ENCODE data around the gene ERBB4. TPM values are rescaled to one million over a fixed set of nuclear protein-coding genes. Genes with fewer than 3 reads are reported as not detected.

ERBB4 gene
- total RNA-seq, 2 experiments from 2014 or later: not detected

DNA sequence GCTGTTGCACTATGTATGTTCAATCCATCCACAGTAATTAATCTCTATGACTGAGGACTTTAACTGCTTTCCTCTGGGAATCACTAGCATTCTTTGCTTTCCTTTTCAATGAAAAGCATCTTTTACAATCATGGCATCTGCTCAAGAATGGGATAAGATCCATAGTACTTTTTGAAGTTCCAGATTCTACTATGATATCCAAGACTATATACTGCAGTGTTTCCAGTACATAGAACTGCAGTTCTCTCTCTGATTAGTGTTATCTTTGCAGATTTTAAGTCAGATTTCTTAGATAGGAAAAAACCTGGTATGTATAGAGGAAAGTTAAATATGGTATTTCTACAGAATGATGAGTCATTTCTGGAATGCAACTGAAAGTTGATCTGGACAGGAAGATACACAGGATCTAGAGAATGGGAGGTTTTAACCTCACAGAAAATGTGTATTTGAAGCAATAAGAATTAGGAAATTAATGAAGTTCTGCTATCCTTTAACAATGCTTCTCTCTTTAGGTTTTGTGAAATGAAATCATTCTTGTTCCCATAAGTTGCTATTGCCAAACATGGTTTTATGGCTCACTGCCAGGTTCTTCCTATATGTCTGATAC is 670.7 kb downstream of the ERBB4 start:
- H3K36me3 Mint-ChIP-seq (ENCODE audit: low read depth): no peaks in the 10 kb centered on the region
- POLR2A ChIA-PET: no interaction called here
- H3K9me3 Mint-ChIP-seq (ENCODE audit: insufficient read depth): peaks cover 3% of the 10 kb centered on the region

DNA sequence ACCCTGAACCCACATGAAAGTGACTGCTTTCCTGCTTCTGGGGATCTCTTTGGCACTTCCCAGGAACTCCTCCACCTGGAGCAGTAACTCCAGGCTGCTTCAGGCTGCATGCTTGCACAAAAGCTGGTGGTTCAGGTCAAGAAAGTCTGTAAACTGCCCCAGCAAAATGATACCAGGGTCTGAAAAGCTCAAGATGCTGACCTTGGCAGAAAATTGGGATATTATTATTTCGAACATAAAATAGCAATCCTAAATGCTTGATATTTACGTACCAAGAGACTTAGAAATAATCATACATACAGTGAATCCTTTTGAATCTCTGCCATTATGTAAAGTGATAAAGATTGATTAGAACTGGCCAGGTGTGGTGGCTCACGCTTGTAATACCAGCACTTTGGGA is 674.3 kb downstream of the ERBB4 start:
- DNase-seq (no peak), ATAC-seq (no peak)
- Mint-ChIP-seq H3K27me3 (ENCODE audit: low read depth) (no peaks in the 10 kb centered on the region), H3K4me1 (ENCODE audit: low read depth) (no peaks in the 10 kb centered on the region), H3K4me3 (no peak overlapping the region), H3K9me3 (ENCODE audit: insufficient read depth) (peaks cover 3% of the 10 kb centered on the region), H3K27ac (no peak overlapping the region), H3K36me3 (ENCODE audit: low read depth) (no peaks in the 10 kb centered on the region)
- POLR2A ChIA-PET: no interaction called here
- CTCF ChIA-PET: no interaction called here

More for the DNA sequence above, 670.7 kb downstream of the ERBB4 start:
- CTCF ChIA-PET: no interaction called here
- no peaks in the 10 kb centered on the region for H3K27me3 Mint-ChIP-seq (ENCODE audit: low read depth)
- no peak overlapping the region for H3K27ac Mint-ChIP-seq
- no peaks in the 10 kb centered on the region for H3K4me1 Mint-ChIP-seq (ENCODE audit: low read depth)
- no peak overlapping the region for H3K4me3 Mint-ChIP-seq
- ATAC-seq: no peak
- no peak for DNase-seq

DNA sequence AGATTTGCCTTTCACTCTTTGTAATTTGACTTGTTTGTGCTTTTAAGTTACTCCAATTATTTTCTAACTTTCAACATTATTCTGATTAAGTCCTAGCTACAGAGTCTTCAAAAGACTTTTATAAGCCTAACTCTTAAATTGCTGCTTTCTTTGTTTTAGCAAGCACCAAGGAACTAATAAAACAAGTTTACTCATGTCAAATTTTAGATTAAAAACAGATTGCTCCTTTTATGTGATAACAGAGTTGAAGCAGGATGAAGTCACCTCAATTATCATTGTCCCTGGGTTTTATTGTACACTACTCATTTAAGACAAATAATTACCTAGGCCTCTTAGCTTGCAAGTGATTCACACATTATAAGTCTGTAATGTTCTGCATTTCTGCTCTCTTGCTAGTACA is 678.4 kb downstream of the ERBB4 start:
- CTCF ChIA-PET: no interaction called here
- H3K9me3 Mint-ChIP-seq (ENCODE audit: insufficient read depth): peaks cover 3% of the 10 kb centered on the region
- H3K27me3 Mint-ChIP-seq (ENCODE audit: low read depth): no peaks in the 10 kb centered on the region
- no peaks in the 10 kb centered on the region for H3K4me1 Mint-ChIP-seq (ENCODE audit: low read depth)
- H3K27ac Mint-ChIP-seq: no peak overlapping the region
- POLR2A ChIA-PET: no interaction called here
- no peak for DNase-seq
- H3K36me3 Mint-ChIP-seq (ENCODE audit: low read depth): no peaks in the 10 kb centered on the region
- no peak for ATAC-seq
- H3K4me3 Mint-ChIP-seq: no peak overlapping the region

DNA sequence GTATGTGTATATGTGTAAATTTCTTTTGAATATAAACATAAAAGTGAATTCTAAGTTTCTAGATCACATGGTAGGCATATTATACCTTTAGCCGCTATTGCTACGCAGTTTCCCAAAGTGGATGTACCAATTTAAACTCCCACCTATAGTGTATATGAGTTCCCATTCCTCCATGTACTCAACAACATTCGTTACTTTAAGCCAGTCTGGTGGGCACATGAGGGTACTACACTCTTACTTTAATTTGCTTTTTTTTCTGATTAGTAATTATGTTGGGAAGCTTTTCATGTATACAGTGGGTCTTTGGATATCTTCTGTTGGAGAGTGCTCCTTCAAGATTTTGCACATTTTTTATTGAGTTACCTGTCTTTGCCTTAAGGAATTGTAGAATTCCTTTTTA is 683.8 kb downstream of the ERBB4 start:
- no peaks in the 10 kb centered on the region for H3K36me3 Mint-ChIP-seq (ENCODE audit: low read depth)
- H3K9me3 Mint-ChIP-seq (ENCODE audit: insufficient read depth): no peaks in the 10 kb centered on the region
- no peak overlapping the region for H3K27ac Mint-ChIP-seq
- no peaks in the 10 kb centered on the region for H3K4me1 Mint-ChIP-seq (ENCODE audit: low read depth)
- no peaks in the 10 kb centered on the region for H3K27me3 Mint-ChIP-seq (ENCODE audit: low read depth)
- DNase-seq (no peak), ATAC-seq (no peak)
- CTCF ChIA-PET: no interaction called here
- POLR2A ChIA-PET: no interaction called here
- no peak overlapping the region for H3K4me3 Mint-ChIP-seq

DNA sequence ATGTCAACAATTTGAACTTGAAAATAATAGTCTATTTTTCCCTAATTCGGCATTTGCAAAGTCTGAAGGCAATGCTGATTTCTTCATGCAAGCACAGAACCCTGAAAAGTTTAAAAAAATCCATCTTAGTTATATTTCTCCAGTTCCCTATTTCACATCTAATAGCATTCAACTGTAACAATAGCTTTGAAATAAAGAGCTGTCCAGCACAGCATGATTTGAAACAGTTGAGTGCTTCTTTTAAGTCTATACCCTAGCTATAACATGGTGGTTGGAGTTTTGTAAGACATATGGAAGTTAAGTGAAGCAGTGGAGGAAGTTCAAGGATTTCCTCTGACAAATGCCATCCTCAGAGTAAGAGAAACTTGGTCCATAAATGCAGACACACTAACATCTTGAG is 691.9 kb downstream of the ERBB4 start:
- POLR2A ChIA-PET: no interaction called here
- H3K27me3 Mint-ChIP-seq (ENCODE audit: low read depth): no peaks in the 10 kb centered on the region
- no peaks in the 10 kb centered on the region for H3K36me3 Mint-ChIP-seq (ENCODE audit: low read depth)
- DNase-seq (no peak), ATAC-seq (no peak)
- no peak overlapping the region for H3K27ac Mint-ChIP-seq
- CTCF ChIA-PET: no interaction called here
- H3K4me3 Mint-ChIP-seq: no peak overlapping the region
- H3K9me3 Mint-ChIP-seq (ENCODE audit: insufficient read depth): peaks cover 4% of the 10 kb centered on the region
- H3K4me1 Mint-ChIP-seq (ENCODE audit: low read depth): no peaks in the 10 kb centered on the region

DNA sequence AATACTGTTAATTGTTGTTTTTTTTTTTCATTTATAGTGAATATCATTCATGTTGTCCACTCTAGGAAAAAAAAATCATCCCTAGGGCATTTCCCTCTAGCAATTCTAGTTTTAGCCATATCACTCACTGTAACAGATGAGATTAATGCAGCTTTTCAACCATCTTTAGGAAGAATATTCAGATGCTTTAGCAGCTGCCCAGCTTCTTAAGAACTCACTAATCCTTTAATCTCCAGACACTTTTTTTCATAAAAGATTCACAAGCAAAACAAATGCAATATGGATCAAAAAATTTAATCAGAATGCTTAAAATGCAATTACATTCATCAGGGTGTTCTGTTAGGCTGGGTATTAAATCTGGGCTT is 692.6 kb downstream of the ERBB4 start:
- Mint-ChIP-seq H3K9me3 (ENCODE audit: insufficient read depth) (peaks cover 4% of the 10 kb centered on the region), H3K27me3 (ENCODE audit: low read depth) (no peaks in the 10 kb centered on the region), H3K27ac (no peak overlapping the region), H3K36me3 (ENCODE audit: low read depth) (no peaks in the 10 kb centered on the region), H3K4me3 (no peak overlapping the region), H3K4me1 (ENCODE audit: low read depth) (no peaks in the 10 kb centered on the region)
- DNase-seq (no peak), ATAC-seq (no peak)
- POLR2A ChIA-PET: no interaction called here
- CTCF ChIA-PET: no interaction called here

DNA sequence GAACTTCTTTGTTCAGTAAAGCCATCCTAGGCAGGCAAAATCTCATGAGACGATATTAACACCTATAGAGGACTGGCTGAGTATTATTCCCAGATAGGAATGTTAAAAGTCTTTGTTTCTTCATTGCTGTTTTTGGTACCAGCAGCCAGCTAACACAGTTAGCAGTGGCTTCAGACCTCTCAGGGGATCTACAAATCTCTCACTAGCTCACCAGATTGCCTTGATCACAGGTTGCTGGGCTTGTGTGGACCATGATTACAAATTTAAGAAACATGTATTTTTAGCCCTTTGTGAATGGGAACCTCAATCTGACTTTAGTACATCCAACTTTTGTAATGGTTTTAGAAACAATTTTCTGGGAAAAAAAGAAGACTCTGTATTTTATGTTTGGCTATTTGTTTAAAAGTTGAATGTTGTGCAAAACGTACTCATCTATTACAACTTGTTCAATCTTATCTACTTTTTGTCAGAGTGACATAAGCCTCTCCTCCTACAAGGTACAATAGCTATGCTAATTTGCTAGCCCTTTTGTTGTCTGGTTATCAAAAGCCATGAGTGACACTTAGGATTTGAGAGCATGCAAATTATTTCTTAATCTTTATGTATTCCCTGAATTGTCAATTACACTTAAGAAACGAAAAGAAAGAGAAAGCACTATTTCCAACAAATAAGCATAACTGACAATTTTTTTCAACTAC is 693.1 kb downstream of the ERBB4 start:
- H3K9me3 Mint-ChIP-seq (ENCODE audit: insufficient read depth): peaks cover 4% of the 10 kb centered on the region
- no peaks in the 10 kb centered on the region for H3K36me3 Mint-ChIP-seq (ENCODE audit: low read depth)
- ChIA-PET POLR2A (no interaction called here), CTCF (no interaction called here)
- H3K4me3 Mint-ChIP-seq: no peak overlapping the region
- no peaks in the 10 kb centered on the region for H3K4me1 Mint-ChIP-seq (ENCODE audit: low read depth)
- DNase-seq (no peak), ATAC-seq (no peak)
- no peak overlapping the region for H3K27ac Mint-ChIP-seq
- H3K27me3 Mint-ChIP-seq (ENCODE audit: low read depth): no peaks in the 10 kb centered on the region

DNA sequence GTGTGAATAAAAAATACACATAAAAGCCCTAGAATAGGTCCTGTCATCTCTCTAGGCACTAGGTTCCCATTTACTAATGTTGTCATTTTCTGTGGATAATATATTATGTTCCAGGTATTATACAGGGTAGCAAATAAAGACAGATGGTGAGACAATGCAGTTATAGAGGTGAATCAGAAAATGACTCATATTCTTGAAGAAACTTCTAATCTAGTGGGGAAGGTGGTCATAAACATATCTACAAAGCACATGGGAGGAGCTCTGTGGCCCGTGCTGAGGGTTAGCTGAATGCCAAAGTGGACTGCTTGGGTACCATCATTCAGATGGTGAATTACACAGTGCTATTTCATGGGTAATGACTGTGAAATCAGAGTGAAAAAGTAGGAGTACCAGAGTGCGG is 700.9 kb downstream of the ERBB4 start:
- ATAC-seq (no peak), DNase-seq (no peak)
- Mint-ChIP-seq H3K27ac (no peak overlapping the region), H3K36me3 (ENCODE audit: low read depth) (no peaks in the 10 kb centered on the region), H3K4me1 (ENCODE audit: low read depth) (no peaks in the 10 kb centered on the region), H3K27me3 (ENCODE audit: low read depth) (no peaks in the 10 kb centered on the region), H3K4me3 (no peak overlapping the region), H3K9me3 (ENCODE audit: insufficient read depth) (no peaks in the 10 kb centered on the region)
- CTCF ChIA-PET: no interaction called here
- POLR2A ChIA-PET: no interaction called here

DNA sequence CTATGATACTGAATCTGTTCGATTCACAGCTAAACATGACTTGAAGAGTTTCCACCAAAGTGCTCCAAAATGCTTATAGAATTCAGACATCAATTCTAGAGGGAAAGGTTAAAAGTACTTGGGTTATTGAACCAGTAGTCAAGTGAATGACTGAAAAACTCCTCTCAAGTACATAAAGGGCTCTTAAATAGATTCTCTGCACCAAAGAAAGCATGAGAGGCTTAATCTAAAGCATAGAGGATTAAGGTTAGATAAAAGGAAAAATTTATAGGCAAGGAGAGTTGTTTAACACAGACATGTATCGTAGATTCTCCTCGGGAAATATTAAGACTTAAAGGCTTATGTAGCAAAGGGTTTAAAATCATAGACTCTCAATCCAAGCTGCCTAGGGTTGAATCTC is 701.4 kb downstream of the ERBB4 start:
- H3K4me3 Mint-ChIP-seq: no peak overlapping the region
- ChIA-PET CTCF (no interaction called here), POLR2A (no interaction called here)
- no peak overlapping the region for H3K27ac Mint-ChIP-seq
- DNase-seq: no peak
- no peaks in the 10 kb centered on the region for H3K4me1 Mint-ChIP-seq (ENCODE audit: low read depth)
- no peaks in the 10 kb centered on the region for H3K36me3 Mint-ChIP-seq (ENCODE audit: low read depth)
- H3K9me3 Mint-ChIP-seq (ENCODE audit: insufficient read depth): no peaks in the 10 kb centered on the region
- no peaks in the 10 kb centered on the region for H3K27me3 Mint-ChIP-seq (ENCODE audit: low read depth)
- ATAC-seq: no peak

DNA sequence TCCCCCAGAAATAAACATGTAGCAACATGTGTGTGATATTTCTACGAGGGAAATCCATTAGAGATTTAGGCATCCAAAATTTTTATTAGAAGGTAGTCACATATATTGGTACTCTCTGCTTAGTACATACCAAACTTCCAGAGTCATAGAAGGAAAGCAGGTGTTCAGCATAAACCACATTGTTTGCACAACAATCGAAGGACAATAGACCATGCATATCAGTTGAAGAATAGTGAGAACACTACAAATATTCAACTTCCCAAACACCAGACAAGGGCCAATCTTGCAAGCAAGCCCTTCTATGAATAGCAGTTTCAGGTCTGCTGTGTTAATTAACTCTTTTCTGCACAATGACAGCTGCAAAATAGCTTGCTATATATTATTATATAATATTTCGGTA is 702.2 kb downstream of the ERBB4 start:
- POLR2A ChIA-PET: no interaction called here
- no peak for DNase-seq
- CTCF ChIA-PET: no interaction called here
- no peak for ATAC-seq
- no peaks in the 10 kb centered on the region for H3K36me3 Mint-ChIP-seq (ENCODE audit: low read depth)
- H3K27ac Mint-ChIP-seq: no peak overlapping the region
- H3K4me1 Mint-ChIP-seq (ENCODE audit: low read depth): no peaks in the 10 kb centered on the region
- no peak overlapping the region for H3K4me3 Mint-ChIP-seq
- H3K27me3 Mint-ChIP-seq (ENCODE audit: low read depth): no peaks in the 10 kb centered on the region
- no peaks in the 10 kb centered on the region for H3K9me3 Mint-ChIP-seq (ENCODE audit: insufficient read depth)

DNA sequence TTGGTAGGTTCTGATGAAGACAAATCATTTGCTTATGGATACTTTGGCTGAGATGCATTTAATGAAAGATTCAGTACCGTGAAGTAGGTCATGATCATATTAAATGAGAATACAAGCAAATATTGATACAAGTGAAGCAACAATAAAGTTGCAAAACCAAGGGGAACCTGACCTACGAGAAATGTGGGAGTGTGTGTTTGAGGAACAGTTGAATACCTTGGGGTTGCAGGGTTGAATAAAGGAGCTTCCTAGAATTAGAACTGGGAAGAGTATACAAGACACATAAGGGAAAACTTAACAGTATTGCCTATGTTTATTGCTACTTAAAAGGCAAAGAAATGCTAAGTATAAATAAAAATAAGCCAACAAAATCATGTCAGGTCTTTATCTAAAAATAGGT is 702.9 kb downstream of the ERBB4 start:
- no peaks in the 10 kb centered on the region for H3K27me3 Mint-ChIP-seq (ENCODE audit: low read depth)
- no peaks in the 10 kb centered on the region for H3K9me3 Mint-ChIP-seq (ENCODE audit: insufficient read depth)
- H3K27ac Mint-ChIP-seq: no peak overlapping the region
- no peaks in the 10 kb centered on the region for H3K4me1 Mint-ChIP-seq (ENCODE audit: low read depth)
- H3K36me3 Mint-ChIP-seq (ENCODE audit: low read depth): no peaks in the 10 kb centered on the region
- no peak for DNase-seq
- CTCF ChIA-PET: no interaction called here
- no peak overlapping the region for H3K4me3 Mint-ChIP-seq
- no peak for ATAC-seq
- POLR2A ChIA-PET: no interaction called here

DNA sequence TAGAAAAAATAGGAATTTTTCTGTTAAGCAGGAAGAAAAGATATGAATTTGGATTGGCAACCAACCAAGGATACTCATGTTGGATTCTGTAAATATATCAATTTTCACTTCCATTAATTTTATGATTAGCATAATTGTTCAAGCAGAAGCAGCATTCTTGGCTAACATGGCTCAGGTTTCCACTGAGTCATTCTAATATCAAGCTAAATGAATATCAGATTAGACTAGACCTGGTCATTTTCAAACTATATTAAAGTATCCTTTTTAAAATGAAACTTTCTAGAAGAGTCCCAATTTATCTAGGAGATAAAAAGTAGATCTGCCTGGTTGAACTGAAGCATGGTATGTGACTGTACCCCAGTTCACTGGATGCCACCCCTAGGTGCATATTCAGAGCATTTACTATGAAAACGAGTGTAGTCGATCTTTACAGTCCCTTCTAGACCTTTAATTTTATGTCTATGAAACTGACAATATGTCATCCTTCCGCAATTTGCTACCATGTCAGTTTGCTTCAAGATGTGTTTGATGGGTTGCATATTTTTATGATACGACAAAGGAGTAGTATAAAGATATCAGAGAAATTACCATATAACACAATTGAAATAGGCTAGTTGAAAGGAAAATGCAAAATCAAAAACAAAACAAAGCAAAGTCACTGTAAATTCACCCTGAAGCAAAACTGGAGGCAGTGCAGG is 704.9 kb downstream of the ERBB4 start:
- H3K27me3 Mint-ChIP-seq (ENCODE audit: low read depth): no peaks in the 10 kb centered on the region
- no peak overlapping the region for H3K27ac Mint-ChIP-seq
- no peaks in the 10 kb centered on the region for H3K9me3 Mint-ChIP-seq (ENCODE audit: insufficient read depth)
- ChIA-PET CTCF (no interaction called here), POLR2A (no interaction called here)
- ATAC-seq: no peak
- H3K36me3 Mint-ChIP-seq (ENCODE audit: low read depth): no peaks in the 10 kb centered on the region
- no peak overlapping the region for H3K4me3 Mint-ChIP-seq
- no peak for DNase-seq
- no peaks in the 10 kb centered on the region for H3K4me1 Mint-ChIP-seq (ENCODE audit: low read depth)

DNA sequence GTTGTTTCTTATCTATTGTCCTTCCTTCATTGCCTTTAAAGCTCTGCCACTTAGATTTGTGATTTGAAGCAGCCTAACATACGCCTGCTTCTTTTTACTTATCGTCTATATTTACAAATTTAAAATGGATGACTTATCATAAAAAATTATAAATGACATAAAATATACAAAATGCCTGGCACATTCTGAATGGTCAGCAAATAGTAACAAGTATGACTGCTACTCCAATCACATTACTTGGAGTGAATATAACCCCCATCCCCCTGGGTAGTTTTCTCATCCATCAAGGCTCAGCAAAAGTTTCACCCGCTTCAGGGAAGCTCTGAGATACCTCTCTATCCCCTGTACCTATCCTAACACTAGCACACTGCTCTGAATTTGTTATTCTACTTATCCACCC is 708.9 kb downstream of the ERBB4 start:
- H3K4me1 Mint-ChIP-seq (ENCODE audit: low read depth): no peaks in the 10 kb centered on the region
- ATAC-seq (no peak), DNase-seq (no peak)
- POLR2A ChIA-PET: no interaction called here
- no peak overlapping the region for H3K4me3 Mint-ChIP-seq
- H3K9me3 Mint-ChIP-seq (ENCODE audit: insufficient read depth): no peaks in the 10 kb centered on the region
- H3K27ac Mint-ChIP-seq: no peak overlapping the region
- no peaks in the 10 kb centered on the region for H3K36me3 Mint-ChIP-seq (ENCODE audit: low read depth)
- CTCF ChIA-PET: no interaction called here
- no peaks in the 10 kb centered on the region for H3K27me3 Mint-ChIP-seq (ENCODE audit: low read depth)

Measured in activated CD8-positive, alpha-beta T cell treated with anti-CD3 and anti-CD28 coated beads, Interleukin-2, amount 10 ng/mL, durations not matched to agents 7 days and 5 days (primary cell).